ENCODE results near the gene CISD1. TPM values are rescaled to one million over a fixed set of nuclear protein-coding genes. Genes with fewer than 3 reads are reported as not detected.
"Not testable (repeated sequence)": the region's sequence is repeated elsewhere in the genome, so short reads cannot be mapped to it uniquely, and the experiment has no call there.

CISD1 gene
- total RNA-seq, 1 donor from 2014 or later: 8.9 TPM

DNA sequence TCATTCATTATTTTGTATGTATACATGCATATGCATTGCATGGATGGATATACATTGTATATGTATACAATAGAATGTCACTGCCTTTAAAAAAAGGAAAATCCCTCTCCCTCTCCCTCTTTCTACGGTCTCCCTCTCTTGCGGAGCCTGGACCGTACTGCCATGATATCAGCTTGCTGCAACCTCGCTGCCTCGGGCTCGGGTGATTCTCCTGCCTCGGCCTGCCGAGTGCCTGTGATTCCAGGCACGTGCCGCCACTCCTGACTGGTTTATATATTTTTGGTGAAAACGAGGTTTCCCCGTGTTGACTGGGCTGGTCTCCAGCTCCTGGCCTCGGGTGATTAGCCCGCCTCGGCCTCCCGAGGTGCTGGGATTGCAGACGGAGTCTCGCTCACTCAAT, 25.7 kb upstream of the CISD1 start:
- no peaks in the 10 kb centered on the region for H3K4me1 ChIP-seq (ENCODE audit: control insufficient read depth in 3 of 3, insufficient read depth in 3 of 3, low read length in 3 of 3)
- H3K4me3 ChIP-seq (ENCODE audit: low read length in 3 of 3): no peak overlapping the region
- no peak overlapping the region for H3K9ac ChIP-seq (ENCODE audit: low read depth in 1 of 3, low read length in 3 of 3)
- no peaks in the 10 kb centered on the region for H3K36me3 ChIP-seq (ENCODE audit: control insufficient read depth in 3 of 3, insufficient read depth in 3 of 3, low read length in 3 of 3)
- H3K27ac ChIP-seq (ENCODE audit: low read depth, low read length): no peak overlapping the region
- no peaks in the 10 kb centered on the region for H3K27me3 ChIP-seq (ENCODE audit: control insufficient read depth in 3 of 3, insufficient read depth in 3 of 3, low read length in 3 of 3)
- no peaks in the 10 kb centered on the region for H3K9me3 ChIP-seq (ENCODE audit: control insufficient read depth in 3 of 3, low read length in 3 of 3)

DNA sequence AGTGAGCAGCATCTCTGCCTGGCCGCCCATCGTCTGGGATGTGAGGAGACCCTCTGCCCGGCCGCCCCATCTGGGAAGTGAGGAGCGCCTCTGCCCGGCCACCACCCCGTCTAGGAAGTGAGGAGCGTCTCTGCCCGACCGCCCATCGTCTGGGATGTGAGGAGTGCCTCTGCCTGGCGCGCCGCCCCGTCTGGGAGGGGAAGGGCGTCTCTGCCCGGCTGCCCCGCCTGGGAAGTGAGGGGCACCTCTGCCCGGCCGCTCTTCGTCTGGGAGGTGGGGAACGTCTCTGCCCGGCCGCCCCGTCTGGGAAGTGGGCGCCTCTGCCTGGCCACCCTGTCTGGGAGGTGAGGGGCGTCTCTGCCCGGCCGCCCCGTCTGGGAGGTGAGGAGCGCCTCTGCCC, 25.2 kb upstream of the CISD1 start:
- H3K9me3 ChIP-seq (ENCODE audit: control insufficient read depth in 3 of 3, low read length in 3 of 3); H3K9ac ChIP-seq (ENCODE audit: low read depth in 1 of 3, low read length in 3 of 3); H3K4me3 ChIP-seq (ENCODE audit: low read length in 3 of 3); H3K4me1 ChIP-seq (ENCODE audit: control insufficient read depth in 3 of 3, insufficient read depth in 3 of 3, low read length in 3 of 3); H3K36me3 ChIP-seq (ENCODE audit: control insufficient read depth in 3 of 3, insufficient read depth in 3 of 3, low read length in 3 of 3); H3K27ac ChIP-seq (ENCODE audit: low read depth, low read length); H3K27me3 ChIP-seq (ENCODE audit: control insufficient read depth in 3 of 3, insufficient read depth in 3 of 3, low read length in 3 of 3): not testable (repeated sequence)

DNA sequence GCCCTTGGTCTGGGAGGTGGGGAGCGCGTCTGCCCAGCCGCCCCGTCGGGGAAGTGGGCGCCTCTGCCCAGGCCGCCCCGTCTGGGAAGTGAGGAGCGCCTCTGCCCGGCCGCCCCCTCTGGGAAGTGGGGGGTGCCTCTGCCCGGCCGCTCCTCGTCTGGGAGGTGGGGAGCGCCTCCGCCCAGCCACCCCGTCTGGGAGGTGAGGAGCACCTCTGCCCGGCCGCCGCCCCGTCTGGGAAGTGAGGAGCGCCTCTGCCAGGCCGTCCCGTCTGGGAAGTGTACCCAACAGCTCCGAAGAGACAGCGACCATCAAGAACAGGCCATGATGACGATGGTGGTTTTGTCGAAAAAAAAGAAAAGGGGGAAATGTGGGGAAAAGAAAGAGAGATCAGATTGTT, 24.7 kb upstream of the CISD1 start:
- not testable (repeated sequence) for H3K36me3 ChIP-seq (ENCODE audit: control insufficient read depth in 3 of 3, insufficient read depth in 3 of 3, low read length in 3 of 3); H3K9ac ChIP-seq (ENCODE audit: low read depth in 1 of 3, low read length in 3 of 3); H3K9me3 ChIP-seq (ENCODE audit: control insufficient read depth in 3 of 3, low read length in 3 of 3); H3K4me1 ChIP-seq (ENCODE audit: control insufficient read depth in 3 of 3, insufficient read depth in 3 of 3, low read length in 3 of 3); H3K4me3 ChIP-seq (ENCODE audit: low read length in 3 of 3); H3K27me3 ChIP-seq (ENCODE audit: control insufficient read depth in 3 of 3, insufficient read depth in 3 of 3, low read length in 3 of 3); H3K27ac ChIP-seq (ENCODE audit: low read depth, low read length)

DNA sequence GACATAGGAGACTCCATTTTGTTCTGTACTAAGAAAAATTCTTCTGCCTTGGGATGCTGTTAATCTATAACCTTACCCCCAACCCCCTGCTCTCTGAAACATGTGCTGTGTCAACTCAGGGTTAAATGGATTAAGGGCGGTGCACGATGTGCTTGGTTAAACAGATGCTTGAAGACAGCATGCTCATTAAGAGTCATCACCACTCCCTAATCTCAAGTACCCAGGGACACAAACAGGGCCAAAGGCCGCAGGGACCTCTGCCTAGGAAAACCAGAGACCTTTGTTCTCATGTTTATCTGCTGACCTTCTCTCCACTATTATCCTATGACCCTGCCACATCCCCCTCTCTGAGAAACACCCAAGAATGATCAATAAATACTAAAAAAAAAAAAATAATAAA, 24.3 kb upstream of the CISD1 start:
- H3K27me3 ChIP-seq (ENCODE audit: control insufficient read depth in 3 of 3, insufficient read depth in 3 of 3, low read length in 3 of 3); H3K9ac ChIP-seq (ENCODE audit: low read depth in 1 of 3, low read length in 3 of 3); H3K36me3 ChIP-seq (ENCODE audit: control insufficient read depth in 3 of 3, insufficient read depth in 3 of 3, low read length in 3 of 3); H3K27ac ChIP-seq (ENCODE audit: low read depth, low read length); H3K4me3 ChIP-seq (ENCODE audit: low read length in 3 of 3); H3K9me3 ChIP-seq (ENCODE audit: control insufficient read depth in 3 of 3, low read length in 3 of 3); H3K4me1 ChIP-seq (ENCODE audit: control insufficient read depth in 3 of 3, insufficient read depth in 3 of 3, low read length in 3 of 3): not testable (repeated sequence)

DNA sequence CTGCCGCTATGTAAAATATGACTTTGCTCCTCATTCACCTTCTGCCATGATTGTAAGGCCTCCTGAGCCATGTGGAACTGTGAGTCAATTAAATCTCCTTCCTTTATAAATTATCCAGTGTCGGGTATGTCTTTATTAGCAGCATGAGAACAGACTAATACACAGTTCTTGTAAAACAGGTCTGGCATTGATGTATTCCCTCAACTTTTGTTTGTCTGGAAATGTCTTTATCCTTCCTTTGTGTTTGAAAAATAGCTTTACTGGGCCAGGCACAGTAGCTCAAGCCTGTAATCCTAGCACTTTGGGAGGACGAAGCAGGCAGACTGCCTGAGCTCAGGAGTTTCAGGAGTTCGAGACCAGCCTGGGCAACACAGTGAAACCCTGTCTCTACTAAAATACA, 15.8 kb upstream of the CISD1 start:
- H3K27ac ChIP-seq (ENCODE audit: low read depth, low read length): no peak overlapping the region
- H3K36me3 ChIP-seq (ENCODE audit: control insufficient read depth in 3 of 3, insufficient read depth in 3 of 3, low read length in 3 of 3): no peaks in the 10 kb centered on the region
- no peaks in the 10 kb centered on the region for H3K9me3 ChIP-seq (ENCODE audit: control insufficient read depth in 3 of 3, low read length in 3 of 3)
- no peak overlapping the region for H3K4me3 ChIP-seq (ENCODE audit: low read length in 3 of 3)
- no peaks in the 10 kb centered on the region for H3K27me3 ChIP-seq (ENCODE audit: control insufficient read depth in 3 of 3, insufficient read depth in 3 of 3, low read length in 3 of 3)
- H3K9ac ChIP-seq (ENCODE audit: low read depth in 1 of 3, low read length in 3 of 3): no peak overlapping the region
- no peaks in the 10 kb centered on the region for H3K4me1 ChIP-seq (ENCODE audit: control insufficient read depth in 3 of 3, insufficient read depth in 3 of 3, low read length in 3 of 3)

DNA sequence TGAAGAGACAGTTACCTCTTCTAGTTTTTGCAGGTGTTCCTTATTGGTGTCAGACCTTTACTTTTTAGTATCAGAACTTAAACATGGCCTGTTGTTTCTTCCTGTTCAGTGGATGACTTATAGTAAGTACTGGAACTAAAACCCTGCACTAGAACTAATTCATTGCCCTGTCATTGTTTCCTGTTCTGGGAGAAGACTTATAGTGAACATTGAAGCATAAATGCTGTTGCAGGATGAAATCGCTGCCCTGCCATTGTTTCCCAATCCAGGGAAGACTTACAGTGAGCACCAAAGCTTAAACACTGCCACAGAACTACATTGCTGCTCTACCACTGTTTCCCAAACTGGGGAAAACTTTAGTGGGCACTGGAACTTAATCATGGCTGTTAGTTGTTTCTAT, 14.3 kb upstream of the CISD1 start:
- Histone ChIP-seq H3K27ac (ENCODE audit: low read depth, low read length) (no peak overlapping the region), H3K4me3 (ENCODE audit: low read length in 3 of 3) (no peak overlapping the region), H3K36me3 (ENCODE audit: control insufficient read depth in 3 of 3, insufficient read depth in 3 of 3, low read length in 3 of 3) (no peaks in the 10 kb centered on the region), H3K27me3 (ENCODE audit: control insufficient read depth in 3 of 3, insufficient read depth in 3 of 3, low read length in 3 of 3) (no peaks in the 10 kb centered on the region), H3K9me3 (ENCODE audit: control insufficient read depth in 3 of 3, low read length in 3 of 3) (no peaks in the 10 kb centered on the region), H3K9ac (ENCODE audit: low read depth in 1 of 3, low read length in 3 of 3) (no peak overlapping the region), H3K4me1 (ENCODE audit: control insufficient read depth in 3 of 3, insufficient read depth in 3 of 3, low read length in 3 of 3) (no peaks in the 10 kb centered on the region)

DNA sequence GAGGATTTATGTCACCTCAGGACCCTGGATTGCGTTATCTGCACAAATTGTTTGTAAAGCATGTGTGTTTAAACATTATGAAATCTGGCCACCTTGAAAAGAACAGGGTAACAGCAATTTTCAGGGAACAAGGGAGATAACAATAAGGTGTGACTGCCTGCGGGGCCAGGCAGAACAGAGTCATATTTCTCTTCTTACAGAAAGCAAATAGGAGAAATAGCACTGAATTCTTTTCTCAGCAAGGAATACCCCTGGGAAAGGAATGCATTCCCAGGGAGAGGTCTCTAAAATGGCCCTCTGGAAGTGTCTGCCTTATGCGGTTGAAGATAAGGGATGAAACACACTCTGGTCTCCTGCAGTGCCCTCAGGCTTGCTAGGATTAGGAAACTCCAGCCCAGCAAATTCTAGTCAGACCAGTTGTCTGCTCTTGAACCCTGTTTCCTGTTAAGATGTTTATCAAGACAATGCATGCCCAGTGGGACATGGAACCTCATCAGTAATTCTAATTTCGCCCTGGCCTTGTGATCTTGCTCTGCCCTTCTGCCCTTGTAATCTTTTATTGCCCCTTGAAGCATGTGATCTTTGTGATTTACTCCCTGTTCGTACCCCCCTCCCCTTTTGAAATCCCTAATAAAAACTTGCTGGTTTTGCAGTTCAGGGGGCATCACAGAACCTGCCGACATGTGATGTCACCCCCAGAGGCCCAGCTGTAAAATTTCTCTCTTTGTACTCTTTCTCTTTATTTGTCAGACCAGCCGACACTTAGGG, 12.8 kb upstream of the CISD1 start:
- H3K9ac ChIP-seq (ENCODE audit: low read depth in 1 of 3, low read length in 3 of 3); H3K27ac ChIP-seq (ENCODE audit: low read depth, low read length); H3K4me1 ChIP-seq (ENCODE audit: control insufficient read depth in 3 of 3, insufficient read depth in 3 of 3, low read length in 3 of 3); H3K36me3 ChIP-seq (ENCODE audit: control insufficient read depth in 3 of 3, insufficient read depth in 3 of 3, low read length in 3 of 3); H3K4me3 ChIP-seq (ENCODE audit: low read length in 3 of 3); H3K27me3 ChIP-seq (ENCODE audit: control insufficient read depth in 3 of 3, insufficient read depth in 3 of 3, low read length in 3 of 3); H3K9me3 ChIP-seq (ENCODE audit: control insufficient read depth in 3 of 3, low read length in 3 of 3): not testable (repeated sequence)

DNA sequence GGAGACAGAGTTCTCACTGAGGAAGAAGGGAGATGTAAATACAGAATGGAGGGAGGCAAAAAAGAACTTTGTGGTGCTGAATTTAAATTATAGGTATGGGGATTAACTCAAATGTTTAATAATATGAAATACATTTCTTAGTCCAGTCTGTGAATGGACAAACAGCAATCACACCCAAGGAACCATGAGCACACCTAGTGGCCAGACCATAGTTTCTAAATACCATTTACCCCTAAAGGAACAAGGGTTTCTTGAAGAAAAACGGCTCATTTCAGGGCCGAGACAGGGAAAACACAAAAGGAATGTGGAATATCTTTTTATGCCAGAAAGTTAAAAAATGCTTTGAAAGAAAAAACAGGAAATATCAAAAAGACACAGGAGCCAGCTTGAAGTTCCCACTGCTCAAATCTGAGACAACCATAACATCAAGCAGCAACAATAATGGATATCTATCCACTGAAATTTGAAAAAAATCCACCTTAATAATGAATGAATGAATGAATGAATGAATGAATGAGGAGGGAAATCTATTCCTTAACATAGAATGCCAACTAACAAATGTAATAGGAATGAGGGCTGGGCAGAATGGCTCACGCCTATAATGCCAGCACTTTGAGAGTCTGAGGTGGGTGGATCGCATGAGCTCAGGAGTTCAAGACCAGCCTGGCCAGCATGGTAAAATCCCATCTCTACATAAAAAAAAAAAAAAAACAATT, 9.8 kb upstream of the CISD1 start:
- no peaks in the 10 kb centered on the region for H3K9me3 ChIP-seq (ENCODE audit: control insufficient read depth in 3 of 3, low read length in 3 of 3)
- H3K9ac ChIP-seq (ENCODE audit: low read depth in 1 of 3, low read length in 3 of 3): no peak overlapping the region
- H3K4me1 ChIP-seq (ENCODE audit: control insufficient read depth in 3 of 3, insufficient read depth in 3 of 3, low read length in 3 of 3): peaks cover 0 to 3% (median 0%) of the 10 kb centered on the region in 3 donors
- no peaks in the 10 kb centered on the region for H3K36me3 ChIP-seq (ENCODE audit: control insufficient read depth in 3 of 3, insufficient read depth in 3 of 3, low read length in 3 of 3)
- H3K27ac ChIP-seq (ENCODE audit: low read depth, low read length): no peak overlapping the region
- H3K4me3 ChIP-seq (ENCODE audit: low read length in 3 of 3): no peak overlapping the region
- no peaks in the 10 kb centered on the region for H3K27me3 ChIP-seq (ENCODE audit: control insufficient read depth in 3 of 3, insufficient read depth in 3 of 3, low read length in 3 of 3)

DNA sequence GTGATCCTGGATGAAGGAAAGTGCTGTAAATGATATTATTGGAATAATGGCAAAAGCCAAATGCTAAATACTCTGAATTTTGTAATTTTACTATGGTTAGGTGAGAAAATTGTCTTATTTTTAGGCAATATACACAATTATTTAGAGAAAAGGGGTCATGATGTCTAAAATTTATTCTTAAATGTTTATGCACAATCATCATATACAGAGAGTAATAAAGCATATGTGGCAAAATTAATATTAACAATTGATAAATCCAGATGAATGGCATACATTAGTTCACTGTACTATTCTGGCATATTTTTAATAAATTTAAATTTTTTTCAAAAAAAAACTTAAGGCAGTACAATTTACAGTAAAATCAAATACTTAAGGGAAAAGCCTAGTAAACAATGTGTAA, 8.6 kb upstream of the CISD1 start:
- H3K27me3 ChIP-seq (ENCODE audit: control insufficient read depth in 3 of 3, insufficient read depth in 3 of 3, low read length in 3 of 3): no peaks in the 10 kb centered on the region
- peaks cover 0 to 6% (median 3%) of the 10 kb centered on the region in 3 donors for H3K4me1 ChIP-seq (ENCODE audit: control insufficient read depth in 3 of 3, insufficient read depth in 3 of 3, low read length in 3 of 3)
- H3K27ac ChIP-seq (ENCODE audit: low read depth, low read length): no peak overlapping the region
- no peaks in the 10 kb centered on the region for H3K36me3 ChIP-seq (ENCODE audit: control insufficient read depth in 3 of 3, insufficient read depth in 3 of 3, low read length in 3 of 3)
- H3K4me3 ChIP-seq (ENCODE audit: low read length in 3 of 3): no peak overlapping the region
- H3K9me3 ChIP-seq (ENCODE audit: control insufficient read depth in 3 of 3, low read length in 3 of 3): no peaks in the 10 kb centered on the region
- H3K9ac ChIP-seq (ENCODE audit: low read depth in 1 of 3, low read length in 3 of 3): no peak overlapping the region

DNA sequence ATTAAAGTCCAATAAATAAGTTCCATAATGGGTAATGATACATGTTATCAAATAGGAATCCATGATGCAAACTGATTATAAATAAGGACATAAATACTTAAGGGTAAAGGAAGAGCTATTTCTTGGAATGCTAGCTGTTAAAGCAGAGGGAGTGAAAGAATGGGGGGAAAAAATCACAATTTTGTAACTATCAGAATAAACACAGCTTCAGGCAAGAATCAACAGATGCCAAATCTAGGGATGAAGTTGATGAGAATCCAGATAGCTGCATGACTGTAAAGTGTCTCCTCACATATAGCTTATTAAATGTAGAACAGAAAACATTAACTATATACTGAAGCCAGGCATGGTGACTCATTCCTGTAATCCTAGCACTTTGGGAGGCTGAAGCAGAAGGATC, 6.2 kb upstream of the CISD1 start:
- peaks cover 2 to 16% (median 12%) of the 10 kb centered on the region in 3 donors for H3K4me1 ChIP-seq (ENCODE audit: control insufficient read depth in 3 of 3, insufficient read depth in 3 of 3, low read length in 3 of 3)
- no peaks in the 10 kb centered on the region for H3K9me3 ChIP-seq (ENCODE audit: control insufficient read depth in 3 of 3, low read length in 3 of 3)
- no peaks in the 10 kb centered on the region for H3K27me3 ChIP-seq (ENCODE audit: control insufficient read depth in 3 of 3, insufficient read depth in 3 of 3, low read length in 3 of 3)
- no peaks in the 10 kb centered on the region for H3K36me3 ChIP-seq (ENCODE audit: control insufficient read depth in 3 of 3, insufficient read depth in 3 of 3, low read length in 3 of 3)
- H3K27ac ChIP-seq (ENCODE audit: low read depth, low read length): no peak overlapping the region
- no peak overlapping the region for H3K9ac ChIP-seq (ENCODE audit: low read depth in 1 of 3, low read length in 3 of 3)
- no peak overlapping the region for H3K4me3 ChIP-seq (ENCODE audit: low read length in 3 of 3)
